Peyer's patch (tissue), 4 donors: ENCODE results near the gene MUC13.

ENCODE experiments used
- POLR2A ChIP-seq, 2 donors: fragments of 450-650 bp; IDR thresholded peaks; one replicate each; pipeline ENCODE4 v1.5.1; 2017; ENCODE audit warnings: antibody characterized with exemption in 2 of 2, mild to moderate bottlenecking in 2 of 2, moderate library complexity in 2 of 2
- TF ChIP-seq, protein P1 (sequence below), 6 experiments: fragments of 450-650 bp in 4 of 6; fragments of 200-600 bp in 2 of 6; sonication (generic) in 1 of 6; IDR thresholded peaks; one replicate each; pipeline ENCODE4 v1.5.1; 2017 to 2019; ENCODE audit warnings: antibody characterized with exemption in 6 of 6, mild to moderate bottlenecking in 3 of 6, moderate library complexity in 1 of 6

DNA sequence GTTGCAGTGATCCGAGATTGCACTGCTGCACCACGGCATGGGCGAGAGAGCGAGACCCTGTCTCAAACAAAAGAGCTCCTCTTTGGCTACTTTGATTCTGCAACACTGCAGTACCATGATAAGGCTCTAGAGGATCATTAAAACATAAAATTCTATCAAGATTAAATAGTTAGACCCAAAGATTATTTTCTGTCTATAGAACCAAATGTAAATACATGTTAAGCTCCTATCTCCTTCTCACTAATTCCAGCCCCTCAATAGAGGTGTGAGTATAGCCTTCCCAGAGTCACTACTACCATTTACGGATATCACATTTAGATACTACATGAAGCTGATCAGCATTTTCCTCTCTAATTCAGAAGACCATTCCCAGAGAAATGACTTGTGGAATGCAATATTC is 4.3 kb upstream of the MUC13 start:
- TF ChIP-seq, protein P1, sequence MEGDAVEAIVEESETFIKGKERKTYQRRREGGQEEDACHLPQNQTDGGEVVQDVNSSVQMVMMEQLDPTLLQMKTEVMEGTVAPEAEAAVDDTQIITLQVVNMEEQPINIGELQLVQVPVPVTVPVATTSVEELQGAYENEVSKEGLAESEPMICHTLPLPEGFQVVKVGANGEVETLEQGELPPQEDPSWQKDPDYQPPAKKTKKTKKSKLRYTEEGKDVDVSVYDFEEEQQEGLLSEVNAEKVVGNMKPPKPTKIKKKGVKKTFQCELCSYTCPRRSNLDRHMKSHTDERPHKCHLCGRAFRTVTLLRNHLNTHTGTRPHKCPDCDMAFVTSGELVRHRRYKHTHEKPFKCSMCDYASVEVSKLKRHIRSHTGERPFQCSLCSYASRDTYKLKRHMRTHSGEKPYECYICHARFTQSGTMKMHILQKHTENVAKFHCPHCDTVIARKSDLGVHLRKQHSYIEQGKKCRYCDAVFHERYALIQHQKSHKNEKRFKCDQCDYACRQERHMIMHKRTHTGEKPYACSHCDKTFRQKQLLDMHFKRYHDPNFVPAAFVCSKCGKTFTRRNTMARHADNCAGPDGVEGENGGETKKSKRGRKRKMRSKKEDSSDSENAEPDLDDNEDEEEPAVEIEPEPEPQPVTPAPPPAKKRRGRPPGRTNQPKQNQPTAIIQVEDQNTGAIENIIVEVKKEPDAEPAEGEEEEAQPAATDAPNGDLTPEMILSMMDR (IDR thresholded peaks at IDR 0.05): no peak
- TF ChIP-seq POLR2A (IDR thresholded peaks at IDR 0.05): no peak
